22Rv1 (cell line): Measurements from ENCODE around the gene SLC26A8.
"Not testable (repeated sequence)": the region's sequence is repeated elsewhere in the genome, so short reads cannot be mapped to it uniquely, and the experiment has no call there.

Experiments
- H3K27ac ChIP-seq: fragments of 450-650 bp; 2 replicates; pipeline ENCODE4 v1.5.1; 2017
- CTCF ChIP-seq: fragments of 450-650 bp; IDR thresholded peaks from 2 replicates; pipeline ENCODE4 v1.5.1; 2017; ENCODE audit warnings: mild to moderate bottlenecking
- ZFX ChIP-seq: fragments of 450-650 bp; IDR thresholded peaks from 2 replicates; pipeline ENCODE4 v1.6.1; 2017; ENCODE audit warnings: antibody characterized with exemption, borderline replicate concordance

The SLC26A8 gene

GRCh38 chr6:36034441-36034840, 10.0 kb upstream of the SLC26A8 start:
- H3K27ac ChIP-seq, result no peak overlapping the region
- no peak for TF ChIP-seq ZFX
- TF ChIP-seq CTCF, result no peak

GRCh38 chr6:36033935-36034334, 9.5 kb upstream of the SLC26A8 start:
- TF ChIP-seq ZFX, result no peak
- no peak for TF ChIP-seq CTCF
- H3K27ac ChIP-seq, result no peak overlapping the region

GRCh38 chr6:36033144-36033543, 8.7 kb upstream of the SLC26A8 start:
- not testable (repeated sequence) for H3K27ac ChIP-seq

- no peak overlapping the region for H3K27ac ChIP-seq
- no peak for TF ChIP-seq ZFX
- no peak for TF ChIP-seq CTCF
Measured at GRCh38 chr6:36032261-36032660, 7.8 kb upstream of the SLC26A8 start.

- TF ChIP-seq ZFX, result no peak
- TF ChIP-seq CTCF, result no peak
- H3K27ac ChIP-seq, result peak overlapping the region; percentile 85
Measured at GRCh38 chr6:36029464-36029863, 5.0 kb upstream of the SLC26A8 start.

GRCh38 chr6:36028877-36029324, 4.5 kb upstream of the SLC26A8 start:
- TF ChIP-seq ZFX (no peak), CTCF (no peak)
- H3K27ac ChIP-seq, result peak overlapping the region; percentile 85

- peak overlapping the region; percentile 85 for H3K27ac ChIP-seq
Measured at GRCh38 chr6:36028088-36028876, 3.8 kb upstream of the SLC26A8 start.

More at GRCh38 chr6:36028088-36028876, 3.8 kb upstream of the SLC26A8 start:
- no peak for TF ChIP-seq ZFX
- no peak for TF ChIP-seq CTCF
